IPS DF 19.7 (cell line): ENCODE data around the gene NR0B2.
A peak's percentile ranks its signal among the peaks of the same experiment; 100 is the strongest.
"Not testable (repeated sequence)": the region's sequence is repeated elsewhere in the genome, so short reads cannot be mapped to it uniquely, and the experiment has no call there.

ENCODE experiments used
- DNase-seq: peaks from one replicate; pipeline ENCODE4 v3.0.0-alpha.2; 2013; ENCODE audit warnings: low read depth, low spot score

The NR0B2 gene, protein sequence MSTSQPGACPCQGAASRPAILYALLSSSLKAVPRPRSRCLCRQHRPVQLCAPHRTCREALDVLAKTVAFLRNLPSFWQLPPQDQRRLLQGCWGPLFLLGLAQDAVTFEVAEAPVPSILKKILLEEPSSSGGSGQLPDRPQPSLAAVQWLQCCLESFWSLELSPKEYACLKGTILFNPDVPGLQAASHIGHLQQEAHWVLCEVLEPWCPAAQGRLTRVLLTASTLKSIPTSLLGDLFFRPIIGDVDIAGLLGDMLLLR

GRCh38 chr1:26913754-26914619 is at the start of gene NR0B2:
Gene NR0B2 (minus strand): TSS chr1:26913975. CDS start chr1:26913940, 35 bp downstream.
- DNase-seq: no peak

DNA sequence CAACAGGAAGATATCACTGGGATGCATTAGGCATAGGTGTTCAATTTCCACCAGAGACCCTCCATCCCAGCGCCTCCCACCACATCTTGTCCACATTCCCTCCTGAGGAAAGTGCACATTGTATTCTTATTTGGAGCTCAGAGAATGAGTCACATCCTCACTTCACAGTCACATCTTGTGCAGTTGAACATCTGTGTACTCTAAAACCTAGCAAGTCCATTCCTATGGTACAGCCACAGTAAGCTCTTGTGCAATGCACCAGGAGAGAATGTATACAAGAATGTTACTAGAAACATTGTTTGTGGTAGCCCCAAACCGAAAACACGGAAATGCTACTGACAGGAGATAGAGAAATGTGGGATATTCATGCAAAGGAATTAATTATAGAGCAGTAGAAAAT is 48.1 kb upstream of the NR0B2 start:
- DNase-seq: no peak

DNA sequence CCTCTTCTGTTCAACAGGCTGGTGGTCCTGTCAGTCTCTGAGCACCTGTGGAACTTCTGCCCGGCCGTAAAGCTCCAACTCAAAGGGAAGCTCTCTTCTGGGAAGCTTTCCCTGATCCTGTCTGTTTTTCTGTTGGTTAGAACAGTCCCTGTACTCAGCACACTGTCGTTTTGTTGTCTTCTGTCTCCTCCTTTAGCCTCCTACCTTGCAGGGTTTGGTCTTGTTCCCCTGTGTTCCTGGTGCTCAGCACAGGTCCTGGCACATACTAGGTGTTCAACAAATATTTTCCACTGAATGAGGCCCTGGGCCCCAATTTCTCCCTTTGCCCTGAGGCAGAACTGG is 46.8 kb upstream of the NR0B2 start:
- no peak for DNase-seq

DNA sequence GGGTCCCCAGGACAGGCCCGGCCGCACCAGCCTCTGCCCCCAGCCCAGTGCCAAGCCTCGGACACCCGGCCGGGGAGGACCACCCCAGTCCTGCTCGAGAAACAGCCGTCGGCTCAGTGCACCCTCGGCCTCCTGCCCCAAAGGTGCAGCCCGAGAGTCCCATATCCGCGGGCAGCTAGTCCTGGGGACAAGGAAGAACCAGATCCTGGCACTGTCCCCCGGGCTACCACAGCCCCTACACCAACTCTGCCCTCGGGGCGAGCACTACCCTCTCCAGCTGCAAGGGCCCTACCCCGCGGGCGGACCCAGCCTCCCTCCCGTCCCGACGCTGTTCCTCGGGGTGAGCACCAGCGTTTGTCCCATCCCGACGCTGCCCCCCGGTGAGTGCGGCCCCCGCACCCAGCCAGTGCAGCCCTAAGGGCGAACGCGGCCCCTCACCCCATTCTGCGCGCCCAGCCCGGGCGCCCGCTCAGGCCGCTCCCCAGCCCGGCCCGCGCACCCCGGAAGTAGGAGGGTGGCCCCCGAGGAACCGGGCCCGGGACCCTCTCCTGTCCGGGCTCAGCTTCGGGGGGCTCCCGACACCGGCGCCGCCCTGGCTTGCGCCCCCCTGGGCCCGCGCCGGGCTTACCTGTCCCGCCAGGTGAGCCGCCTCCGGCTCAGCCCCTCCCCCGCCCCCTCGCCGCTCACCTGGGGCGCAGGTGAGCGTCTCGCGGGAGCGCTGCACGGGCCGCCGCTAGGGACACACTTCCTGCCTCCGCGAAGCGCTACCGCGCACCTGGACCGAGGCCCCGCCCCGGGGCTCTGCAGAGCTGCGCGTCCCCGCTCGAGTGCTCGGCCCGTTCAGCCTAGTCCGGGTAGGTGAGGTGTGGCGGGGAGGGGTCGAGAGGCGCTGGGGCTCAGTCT is 46.2 kb upstream of the NR0B2 start, which contains the start of gene KDF1:
Gene KDF1 (minus strand): TSS at position 747 of the 903 bp plus-strand sequence. CDS start 8,088 bp downstream, outside the sequence.
- peak; percentile 73 for DNase-seq

GRCh38 chr1:26959270-26959669 is 45.5 kb upstream of the NR0B2 start:
- no peak for DNase-seq

GRCh38 chr1:26957306-26957705 is 43.5 kb upstream of the NR0B2 start:
- no peak for DNase-seq

- DNase-seq: no peak
These were observed 42.5 kb upstream of the NR0B2 start for GRCh38 chr1:26956321-26956720.

- DNase-seq: no peak
These were observed 39.6 kb upstream of the NR0B2 start for GRCh38 chr1:26953374-26953773.

DNA sequence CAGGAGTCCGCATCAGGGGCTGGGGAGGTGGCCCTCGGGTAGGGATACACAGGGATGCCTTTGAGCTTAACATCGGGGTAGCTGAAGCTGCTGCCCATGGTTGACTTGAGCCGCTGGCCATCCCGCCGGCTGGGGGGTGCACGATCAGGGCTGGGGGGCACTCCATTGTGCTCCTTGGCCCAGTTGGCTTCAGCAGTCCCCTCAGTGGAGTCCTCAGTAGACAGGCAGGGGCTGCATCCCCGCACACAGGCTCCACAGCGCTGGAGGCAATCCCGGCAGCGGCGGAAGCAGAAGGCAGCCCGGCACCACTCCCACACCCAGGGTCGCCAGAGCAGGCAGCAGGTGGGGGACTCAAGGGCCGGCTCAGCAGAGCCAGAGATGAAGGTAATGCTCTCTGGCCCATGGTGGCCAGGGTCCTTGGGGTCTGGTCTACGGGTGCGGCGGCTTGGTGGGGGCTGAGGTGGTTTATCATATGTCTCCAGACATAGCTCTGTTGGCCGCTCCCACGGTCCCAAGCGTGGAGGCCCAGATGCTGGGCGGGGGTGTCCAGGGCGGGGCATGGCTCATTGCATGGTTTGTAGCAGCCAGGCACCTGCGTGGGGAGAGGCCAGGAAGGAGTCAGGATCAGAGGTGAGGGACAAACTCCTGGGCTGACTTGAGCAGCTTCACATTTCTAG is 38.2 kb upstream of the NR0B2 start:
- no peak for DNase-seq

DNA sequence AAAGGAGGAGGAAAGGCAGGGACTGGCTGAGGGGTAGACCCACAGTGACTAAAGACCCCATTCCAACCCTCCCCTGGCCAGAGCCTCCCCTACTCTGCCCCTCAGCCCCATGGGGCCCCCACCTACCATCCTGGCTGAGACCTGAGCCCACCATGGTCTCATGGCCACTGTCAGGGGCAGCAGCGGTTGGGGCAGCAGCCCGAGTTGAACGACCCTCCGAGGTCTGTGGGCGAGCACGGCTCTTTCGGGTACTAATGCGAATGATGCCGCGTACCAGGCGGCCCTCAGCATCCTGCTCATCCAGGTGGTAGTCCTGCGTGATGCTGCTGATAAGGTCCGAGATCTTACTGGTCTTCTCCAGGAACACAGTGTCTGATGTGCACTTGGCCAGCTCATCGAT is 37.4 kb upstream of the NR0B2 start:
- DNase-seq: no peak

DNA sequence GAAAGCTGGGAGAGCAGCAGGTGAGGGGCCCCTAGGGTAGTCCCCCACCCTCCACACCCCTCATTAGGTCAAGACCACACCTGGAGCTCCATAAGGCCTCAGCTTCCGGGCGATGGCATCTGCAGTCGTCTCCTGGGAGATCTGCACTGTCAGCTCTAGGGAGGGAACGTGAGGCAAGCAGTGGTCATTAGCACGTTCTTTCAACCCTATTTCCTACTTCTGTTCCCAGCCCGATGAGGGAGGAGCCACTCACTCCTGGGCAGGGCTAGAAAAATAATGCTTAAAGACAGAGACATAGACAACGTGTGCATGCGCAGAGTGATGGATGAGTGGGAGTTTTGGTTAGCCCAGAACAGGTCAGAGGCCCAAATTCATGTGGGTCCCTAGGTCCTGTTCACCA is 36.8 kb upstream of the NR0B2 start:
- no peak for DNase-seq

DNA sequence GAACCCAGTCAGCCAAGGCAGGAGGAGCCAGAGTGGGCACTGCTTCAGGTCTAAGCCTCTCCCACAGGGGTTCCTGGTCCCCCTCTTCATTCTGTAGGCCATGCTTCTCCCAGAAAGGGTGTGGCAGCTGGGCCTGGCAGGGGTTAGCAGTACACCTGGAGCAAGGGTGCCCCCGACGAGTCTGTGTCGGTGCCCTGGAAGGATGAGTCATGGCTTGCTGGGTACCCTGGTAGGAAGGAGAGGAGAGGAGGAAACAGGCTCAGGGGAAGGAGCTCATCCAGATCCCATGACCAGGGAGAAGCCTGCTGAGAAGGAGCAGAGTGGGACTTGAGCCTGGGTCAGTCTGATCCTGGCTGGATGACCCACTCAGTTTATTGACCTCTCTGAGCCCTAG is 36.1 kb upstream of the NR0B2 start:
- no peak for DNase-seq

DNA sequence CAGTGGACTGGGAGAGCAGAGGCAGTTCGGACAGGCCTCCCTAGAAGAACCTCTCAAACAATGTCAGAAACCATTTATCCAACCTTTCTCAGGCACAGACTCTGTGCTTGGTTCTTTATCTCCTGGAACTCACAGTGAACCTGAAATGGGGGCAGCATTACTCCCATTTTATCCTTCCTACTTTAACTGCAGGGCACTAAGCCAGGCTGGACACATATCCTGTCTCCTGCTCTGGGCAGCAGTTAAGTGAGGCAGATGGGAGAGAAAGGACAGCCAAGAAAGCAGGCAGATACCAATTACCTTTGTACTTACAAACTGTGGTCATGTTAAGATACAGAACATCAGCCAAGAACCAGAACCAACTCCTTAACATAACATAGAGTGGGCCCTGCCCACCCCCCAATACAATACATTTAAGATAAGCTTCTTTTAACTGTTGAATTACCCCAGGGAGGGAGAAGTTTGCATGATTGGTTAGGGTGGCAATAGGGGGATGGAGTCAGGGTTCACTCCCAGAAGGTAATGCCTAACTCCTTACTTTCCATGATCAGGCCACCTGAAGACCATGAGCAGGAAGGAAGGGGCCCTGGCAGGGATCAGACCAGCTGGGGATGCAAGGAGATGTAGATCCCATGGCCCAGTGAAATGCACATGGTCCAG is 35.6 kb upstream of the NR0B2 start:
- DNase-seq: no peak

- DNase-seq: not testable (repeated sequence)
These were observed 34.9 kb upstream of the NR0B2 start for GRCh38 chr1:26948725-26949057.

DNA sequence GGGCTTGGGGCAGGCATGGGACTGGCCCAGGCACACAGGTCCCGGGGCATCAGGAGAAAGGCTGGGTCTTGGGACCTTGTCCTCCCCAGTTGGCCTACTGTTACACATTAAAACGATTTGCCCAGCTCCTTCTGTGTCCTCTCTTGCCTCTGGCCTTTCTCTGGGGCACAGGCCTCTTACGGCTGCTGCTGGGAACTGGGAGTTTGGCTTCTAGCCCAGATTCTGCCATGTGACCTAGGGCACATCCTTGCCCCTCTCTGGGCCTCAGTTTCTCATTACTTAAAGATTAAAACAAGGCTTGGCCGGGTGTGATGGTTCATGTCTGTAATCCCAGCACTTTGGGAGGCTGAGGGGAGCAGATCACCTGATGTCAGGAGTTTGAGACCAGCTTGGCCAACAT is 32.5 kb upstream of the NR0B2 start:
- no peak for DNase-seq

DNA sequence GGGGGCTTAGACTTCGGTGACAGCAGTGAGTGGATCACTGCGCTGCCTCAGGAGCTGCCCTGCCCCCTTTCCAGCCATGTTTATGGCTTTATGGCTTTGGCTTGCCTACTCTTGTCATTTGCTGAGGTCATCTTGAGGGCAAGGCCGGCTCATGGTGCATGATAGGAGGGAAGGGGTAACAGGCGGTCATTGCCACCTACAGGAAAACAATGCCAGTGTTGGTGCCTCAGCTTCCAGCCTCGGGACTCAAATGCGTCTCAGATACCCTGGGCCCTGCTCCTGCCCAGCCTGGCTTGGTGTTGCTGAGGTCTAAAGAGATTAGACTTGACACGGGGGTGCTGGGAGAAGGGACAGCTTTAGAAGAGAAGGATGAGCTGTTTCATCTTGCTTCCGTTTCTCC is 32.0 kb upstream of the NR0B2 start:
- no peak for DNase-seq

DNA sequence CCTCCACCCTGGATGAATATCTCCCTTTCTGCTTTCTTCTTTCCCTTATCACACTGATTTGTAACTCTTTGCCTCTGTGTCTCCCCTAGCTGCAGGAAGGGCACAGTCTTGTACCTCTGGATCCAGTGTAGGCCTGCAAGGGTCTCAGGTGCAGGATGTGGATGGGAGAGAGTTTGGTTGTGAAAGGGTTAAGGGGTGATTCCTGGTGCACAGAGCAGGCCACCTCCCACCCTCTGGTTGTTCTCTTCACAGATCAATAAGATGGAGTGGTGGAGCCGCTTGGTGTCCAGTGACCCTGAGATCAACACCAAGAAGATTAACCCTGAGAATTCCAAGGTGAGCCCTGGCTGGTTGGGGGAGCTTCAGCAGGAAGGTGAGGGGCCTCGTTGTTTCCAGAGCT is 31.4 kb upstream of the NR0B2 start:
- no peak for DNase-seq

DNA sequence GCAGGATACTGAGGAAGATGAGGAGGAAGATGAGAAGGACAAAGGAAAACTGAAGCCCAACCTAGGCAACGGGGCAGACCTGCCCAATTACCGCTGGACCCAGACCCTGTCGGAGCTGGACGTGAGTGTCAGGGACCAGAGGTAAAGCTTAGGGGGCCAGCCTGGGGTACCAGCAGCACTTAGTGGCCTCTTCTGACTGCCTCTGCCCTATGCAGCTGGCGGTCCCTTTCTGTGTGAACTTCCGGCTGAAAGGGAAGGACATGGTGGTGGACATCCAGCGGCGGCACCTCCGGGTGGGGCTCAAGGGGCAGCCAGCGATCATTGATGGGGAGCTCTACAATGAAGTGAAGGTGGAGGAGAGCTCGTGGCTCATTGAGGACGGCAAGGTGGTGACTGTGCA is 28.9 kb upstream of the NR0B2 start:
- no peak for DNase-seq

DNA sequence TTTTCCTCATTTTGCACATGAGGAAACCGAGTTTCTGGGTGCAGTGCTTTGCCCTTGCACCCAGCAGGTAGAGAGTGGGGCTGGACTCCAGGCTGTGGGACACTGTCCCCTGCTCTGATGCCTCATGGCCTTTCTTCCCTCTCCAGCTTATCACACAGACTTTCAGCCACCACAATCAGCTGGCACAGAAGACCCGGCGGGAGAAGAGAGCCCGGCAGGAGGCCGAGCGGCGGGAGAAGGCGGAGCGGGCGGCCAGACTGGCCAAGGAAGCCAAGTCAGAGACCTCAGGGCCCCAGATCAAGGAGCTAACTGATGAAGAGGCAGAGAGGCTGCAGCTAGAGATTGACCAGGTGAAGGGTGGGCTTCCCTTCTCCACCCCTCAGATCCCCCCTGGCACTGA is 27.5 kb upstream of the NR0B2 start:
- DNase-seq: no peak

DNA sequence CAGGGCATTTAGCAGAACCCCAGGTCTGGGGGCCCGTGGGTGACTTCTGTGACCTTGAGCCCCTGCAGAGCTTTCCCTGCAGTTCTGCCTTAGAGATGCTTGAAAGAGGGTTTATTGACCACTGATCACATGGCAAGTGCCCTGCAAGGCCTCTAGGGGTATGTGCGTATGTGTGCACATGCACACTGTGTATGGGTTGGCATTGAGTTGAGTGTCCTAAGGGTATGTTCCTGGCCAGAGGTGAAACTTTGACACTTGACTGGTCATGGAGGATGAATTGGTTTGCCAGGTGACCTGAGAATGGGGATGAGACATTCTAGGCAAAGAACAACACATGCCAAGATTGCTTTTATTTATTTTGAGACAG is 24.9 kb upstream of the NR0B2 start:
- DNase-seq: no peak

DNA sequence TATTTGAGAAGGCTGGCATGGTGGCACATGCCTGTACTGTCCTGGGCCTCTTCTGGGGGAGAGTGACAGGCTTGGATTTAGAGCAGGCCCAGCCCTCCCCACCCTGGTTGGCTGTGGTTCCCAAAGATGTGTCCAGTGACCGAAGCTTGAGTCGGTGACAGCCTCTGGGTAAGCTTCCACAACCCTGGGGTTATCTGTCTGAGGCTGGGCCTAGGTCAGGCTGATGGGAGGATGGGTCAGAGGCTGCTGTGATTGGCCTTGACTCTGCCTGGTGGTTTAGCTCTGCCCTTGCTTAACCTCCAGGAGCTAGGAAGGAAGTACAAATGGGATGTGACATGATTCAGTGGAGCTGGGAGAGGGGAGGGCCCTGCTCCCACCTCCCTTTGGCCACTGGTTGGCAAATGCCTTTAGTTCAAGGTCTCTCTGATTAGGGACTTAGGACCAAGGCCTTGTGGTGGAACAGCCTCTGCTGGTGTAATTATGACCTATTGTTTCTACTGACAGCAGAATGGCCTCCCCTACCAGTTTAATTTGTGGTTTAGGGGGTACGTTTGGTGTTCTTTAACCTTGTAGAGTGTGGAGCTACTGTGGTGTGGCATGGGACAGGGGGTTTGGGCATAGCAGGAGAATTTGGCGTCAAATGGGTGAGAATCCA is 24.4 kb upstream of the NR0B2 start:
- DNase-seq: no peak
